RCC 7860 (cell line): ENCODE measurements around the gene LECT2.

Experiments used
- DNase-seq: peaks from one replicate; pipeline ENCODE4 v3.0.0-alpha.2; 2015; ENCODE audit warnings: low spot score
- FAIRE-seq: peaks from 2 replicates; lab custom pipeline; 2012; peaks lifted over from hg19 to GRCh38; lab: Jason Lieb, UNC

LECT2 gene

DNA sequence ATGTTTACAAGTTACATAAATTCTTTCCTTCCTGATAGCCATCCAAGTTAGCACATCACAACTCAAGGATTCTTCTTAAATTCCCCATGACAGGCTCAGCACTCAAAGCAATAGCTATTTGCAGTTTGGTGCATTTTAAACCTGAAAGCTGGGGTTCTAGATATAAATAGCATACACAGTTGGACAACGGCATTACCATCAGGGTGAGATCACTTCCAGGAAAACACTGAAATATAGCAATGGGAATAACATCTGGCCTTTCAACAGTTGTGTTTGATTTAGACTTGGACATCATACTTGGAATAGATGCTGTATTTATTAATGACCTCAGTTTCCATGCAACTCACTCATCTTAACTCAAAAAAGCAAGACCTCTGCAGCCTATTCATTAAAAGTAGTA lies 24.7 kb upstream of the LECT2 start:
- DNase-seq: no peak
- FAIRE-seq: no peak

DNA sequence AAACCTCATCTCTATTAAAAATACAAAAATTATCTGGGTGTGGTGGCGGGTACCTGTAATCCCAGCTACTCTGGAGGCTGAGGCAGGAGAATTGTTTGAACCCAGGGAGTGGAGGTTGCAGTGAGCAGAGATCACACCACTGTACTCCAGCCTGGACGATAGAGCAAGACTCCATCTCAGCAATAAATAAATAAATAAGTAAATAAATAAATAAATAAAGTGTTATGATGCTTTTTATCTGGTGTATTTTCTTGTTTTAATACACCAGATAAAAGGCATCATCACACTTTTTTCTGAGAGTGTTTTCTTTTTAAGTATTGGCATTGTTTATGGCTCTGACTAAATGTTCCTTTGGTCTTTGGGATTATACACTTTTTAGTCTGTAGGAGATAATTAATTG lies 24.2 kb upstream of the LECT2 start:
- no peak for DNase-seq
- FAIRE-seq: no peak

DNA sequence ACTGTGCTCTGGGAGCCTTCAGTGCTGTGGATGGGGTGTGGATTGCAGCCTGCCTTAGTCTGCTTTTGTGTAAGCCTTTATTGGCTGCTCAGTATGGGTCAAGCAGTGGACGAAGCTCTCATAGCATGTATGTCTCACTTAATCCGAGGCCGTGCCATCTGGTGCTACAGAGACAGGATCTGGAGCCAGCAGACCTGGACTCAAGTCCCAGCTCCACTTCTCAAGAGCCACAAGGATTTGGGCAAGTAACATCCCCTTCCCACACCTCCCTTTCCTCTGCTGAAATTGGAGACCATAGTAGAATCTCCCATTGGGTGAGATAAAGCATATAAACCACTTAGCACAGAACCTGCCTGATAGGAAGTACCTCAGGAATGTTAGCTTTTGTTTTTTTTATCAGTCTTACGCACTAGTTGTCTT lies 23.4 kb upstream of the LECT2 start:
- FAIRE-seq (no peak), DNase-seq (no peak)

GRCh38 chr5:135977375-135977928 lies 22.7 kb upstream of the LECT2 start:
- no peak for FAIRE-seq

GRCh38 chr5:135976216-135976615 lies 21.4 kb upstream of the LECT2 start:
- DNase-seq (no peak), FAIRE-seq (no peak)

More at GRCh38 chr5:135977375-135977928, 22.7 kb upstream of the LECT2 start:
- peak; percentile 31 for DNase-seq

DNA sequence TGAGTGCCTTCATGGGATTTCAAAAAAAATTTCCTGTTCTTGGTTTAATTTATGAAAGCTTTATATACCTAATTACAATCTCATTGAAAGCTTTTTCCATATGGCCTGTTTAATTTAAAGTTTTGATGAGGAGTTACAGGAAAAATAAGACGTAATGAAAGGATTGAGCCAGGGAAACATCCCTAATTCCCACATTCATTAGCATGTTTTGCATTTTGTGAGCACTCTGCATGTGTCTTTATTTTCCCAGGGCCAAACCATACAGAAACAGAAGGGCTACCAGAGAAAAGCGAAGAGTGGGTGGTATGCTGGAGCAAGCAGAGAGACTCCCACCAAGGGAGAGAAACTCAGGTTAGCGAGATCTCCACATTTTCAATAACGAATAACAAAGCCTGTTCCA lies 20.3 kb upstream of the LECT2 start:
- FAIRE-seq: no peak

GRCh38 chr5:135974021-135974600 lies 19.3 kb upstream of the LECT2 start:
- no peak for DNase-seq
- no peak for FAIRE-seq

More for the DNA sequence above, 20.3 kb upstream of the LECT2 start:
- DNase-seq: no peak

GRCh38 chr5:135973323-135974020 lies 18.7 kb upstream of the LECT2 start:
- FAIRE-seq (no peak), DNase-seq (no peak)

DNA sequence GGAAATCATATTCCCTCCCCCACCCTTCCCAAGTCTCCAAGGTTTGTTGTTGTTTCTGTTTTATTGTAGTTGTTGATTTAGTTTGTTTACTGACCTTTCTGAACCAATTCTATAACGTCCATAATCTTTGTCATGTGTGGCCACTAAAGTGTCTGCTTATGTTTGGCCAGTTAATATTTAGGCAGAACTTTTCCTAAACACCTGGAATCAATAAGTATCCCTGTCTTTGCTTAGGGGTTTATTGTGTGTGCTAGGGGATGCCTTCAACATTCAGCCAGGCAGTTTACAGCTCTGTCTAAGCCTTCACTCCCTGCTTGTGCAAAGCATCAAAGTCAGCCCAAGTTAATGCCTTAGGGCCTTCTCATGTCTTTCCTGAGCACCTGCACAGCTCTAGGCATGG lies 16.9 kb upstream of the LECT2 start:
- DNase-seq (no peak), FAIRE-seq (no peak)

GRCh38 chr5:135966790-135967189 lies 12.0 kb upstream of the LECT2 start:
- no peak for DNase-seq
- FAIRE-seq: no peak

DNA sequence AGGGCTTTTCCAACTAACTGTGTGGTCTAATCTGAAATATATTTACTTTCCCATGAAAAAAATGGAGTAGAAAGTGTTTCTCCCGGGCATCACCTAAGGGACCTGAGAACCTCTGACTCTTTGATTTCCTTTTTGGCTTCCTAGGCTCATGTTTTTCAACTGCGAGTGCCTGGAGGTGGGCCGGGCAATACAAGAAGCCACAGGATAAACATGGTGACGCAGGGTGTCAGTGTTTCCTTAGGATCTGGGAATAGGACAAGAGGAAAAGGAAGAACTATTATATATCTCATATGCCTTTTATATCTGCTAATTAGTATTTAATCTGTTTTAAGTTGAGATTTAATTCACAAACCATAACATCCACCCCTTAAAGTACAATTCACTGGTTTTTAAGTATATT lies 11.4 kb upstream of the LECT2 start:
- DNase-seq: no peak
- FAIRE-seq: no peak

DNA sequence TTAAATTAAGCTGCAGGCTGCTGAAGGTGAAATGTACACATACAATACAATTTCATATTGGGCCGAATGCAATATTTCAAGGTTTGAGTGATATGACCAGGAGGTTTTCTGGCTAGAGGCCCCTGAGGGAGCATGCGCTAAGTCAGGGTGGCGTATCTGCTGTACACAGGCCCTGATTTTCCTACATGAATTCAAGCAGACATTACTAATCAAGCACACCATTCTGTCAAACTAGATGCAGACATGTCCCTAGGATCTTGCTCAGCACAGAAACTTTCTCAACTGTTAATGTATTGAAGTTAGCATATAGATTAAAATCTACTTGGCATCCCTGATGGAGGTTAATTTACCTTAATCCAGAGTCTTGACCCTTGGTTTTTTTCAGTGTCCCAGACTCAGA lies 10.7 kb upstream of the LECT2 start:
- DNase-seq (no peak), FAIRE-seq (no peak)

- DNase-seq: no peak
- FAIRE-seq: no peak
These were observed 10.0 kb upstream of the LECT2 start for GRCh38 chr5:135964670-135965320.

GRCh38 chr5:135955525-135955924 lies 742 bp upstream of the LECT2 start:
- FAIRE-seq (no peak), DNase-seq (no peak)

DNA sequence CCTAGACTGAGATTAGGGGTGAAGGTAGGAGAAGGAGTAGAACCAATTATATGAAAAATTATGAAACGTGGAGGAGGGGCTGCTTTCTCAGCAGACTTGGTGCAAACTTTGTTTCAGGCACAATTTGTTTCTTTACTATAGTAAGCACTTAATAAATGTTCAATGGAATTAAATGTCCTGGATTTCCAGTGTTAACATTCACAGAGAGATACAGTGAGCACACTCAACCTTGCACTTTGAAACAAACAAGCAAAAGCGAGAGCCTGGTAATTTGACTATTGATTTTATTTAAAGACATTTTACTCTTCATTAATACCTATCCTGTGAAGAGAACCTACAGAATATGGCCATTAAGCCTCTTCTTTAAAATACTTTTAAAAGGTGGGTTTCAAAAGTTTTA lies 933 bp downstream of the LECT2 start:
- DNase-seq: no peak
- FAIRE-seq: no peak

GRCh38 chr5:135952683-135953082 lies 2.1 kb downstream of the LECT2 start:
- FAIRE-seq (no peak), DNase-seq (no peak)

- FAIRE-seq (no peak), DNase-seq (no peak)
These were observed 3.0 kb downstream of the LECT2 start for GRCh38 chr5:135951807-135952206.

GRCh38 chr5:135951257-135951656 lies 3.5 kb downstream of the LECT2 start:
- FAIRE-seq: no peak
- DNase-seq: no peak

DNA sequence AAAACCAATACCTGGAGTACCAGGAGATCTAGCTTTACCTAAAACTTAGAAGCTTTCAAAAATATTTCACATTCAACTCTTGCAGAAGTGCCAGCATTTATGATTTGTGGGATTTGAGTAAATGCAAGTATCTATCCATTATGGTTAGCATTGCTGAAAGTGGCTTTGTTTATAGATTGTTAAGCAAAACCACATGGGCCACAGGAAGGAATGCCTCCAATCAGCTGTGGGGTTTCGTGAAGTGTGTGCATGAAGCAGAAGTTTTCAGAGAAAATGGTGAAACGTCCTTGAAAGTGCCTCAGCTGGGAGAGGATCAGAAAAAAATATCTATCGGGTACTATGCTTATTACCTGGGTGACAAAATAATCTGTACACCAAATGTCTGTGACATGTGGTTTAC lies 4.2 kb downstream of the LECT2 start:
- FAIRE-seq: no peak
- no peak for DNase-seq

- DNase-seq (peak; percentile 70), FAIRE-seq (peak; percentile 91)
These were observed 9.7 kb downstream of the LECT2 start for GRCh38 chr5:135944967-135945560.

- FAIRE-seq (no peak), DNase-seq (no peak)
These were observed 10.2 kb downstream of the LECT2 start for GRCh38 chr5:135944564-135944963.
